Measurements from ENCODE around the gene VEPH1. TPM values are rescaled to one million over a fixed set of nuclear protein-coding genes. Genes with fewer than 3 reads are reported as not detected.

The VEPH1 gene
- total and polyA plus RNA-seq, 5 donors from 2014 or later: 2.6 TPM; not detected in 4

DNA sequence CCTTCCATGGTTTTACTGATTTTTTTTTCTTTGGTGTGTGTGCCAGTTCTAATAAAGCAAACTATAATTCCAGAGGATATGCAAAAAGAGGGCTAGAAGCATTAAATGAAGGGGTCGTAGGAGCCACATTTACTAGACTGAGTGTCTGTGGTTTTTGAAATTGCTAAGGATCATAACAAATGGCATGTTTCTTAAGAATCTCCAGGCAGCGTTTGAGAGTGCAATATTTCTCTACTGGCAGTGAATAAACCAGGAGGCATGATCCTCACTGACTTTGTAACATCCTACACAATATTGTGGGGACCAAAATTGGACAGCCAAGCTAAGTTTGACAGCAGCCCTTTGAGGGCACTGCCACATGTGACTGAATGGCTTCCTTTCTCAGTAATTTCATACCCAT lies 227.4 kb downstream of the VEPH1 start:
- Mint-ChIP-seq H3K36me3 (no peaks in the 10 kb centered on the region), H3K9me3 (no peaks in the 10 kb centered on the region), H3K27ac (no peak overlapping the region), H3K4me1 (no peaks in the 10 kb centered on the region), H3K4me3 (no peak overlapping the region), H3K27me3 (peaks cover 6% of the 10 kb centered on the region)
- Histone ChIP-seq H3K27me3 (ENCODE audit: control insufficient read depth, insufficient read depth, low read length) (no peaks in the 10 kb centered on the region), H3K4me3 (ENCODE audit: low read depth, low read length) (no peak overlapping the region), H3K9me3 (ENCODE audit: control insufficient read depth in 2 of 2, low read length in 2 of 2) (no peaks in the 10 kb centered on the region), H3K27ac (ENCODE audit: insufficient read depth, low read length, poor library complexity, severe bottlenecking) (no peak overlapping the region), H3K4me1 (ENCODE audit: control insufficient read depth, insufficient read depth, low read length, poor library complexity, severe bottlenecking) (no peaks in the 10 kb centered on the region), H3K36me3 (ENCODE audit: control insufficient read depth, insufficient read depth, low read length) (no peaks in the 10 kb centered on the region)
- no peak for ATAC-seq (ENCODE audit: low read depth in 2 of 2)
- DNase-seq: no peak

- H3K36me3 Mint-ChIP-seq: no peaks in the 10 kb centered on the region
- Histone ChIP-seq H3K4me3 (ENCODE audit: low read depth, low read length) (no peak overlapping the region), H3K27me3 (ENCODE audit: control insufficient read depth, insufficient read depth, low read length) (no peaks in the 10 kb centered on the region), H3K9me3 (ENCODE audit: control insufficient read depth in 2 of 2, low read length in 2 of 2) (no peaks in the 10 kb centered on the region), H3K4me1 (ENCODE audit: control insufficient read depth, insufficient read depth, low read length, poor library complexity, severe bottlenecking) (no peaks in the 10 kb centered on the region), H3K36me3 (ENCODE audit: control insufficient read depth, insufficient read depth, low read length) (no peaks in the 10 kb centered on the region), H3K27ac (ENCODE audit: insufficient read depth, low read length, poor library complexity, severe bottlenecking) (no peak overlapping the region)
- H3K4me3 Mint-ChIP-seq: no peak overlapping the region
- H3K27me3 Mint-ChIP-seq: peaks cover 9% of the 10 kb centered on the region
- DNase-seq (no peak), ATAC-seq (ENCODE audit: low read depth in 2 of 2) (no peak)
- H3K27ac Mint-ChIP-seq: no peak overlapping the region
- no peaks in the 10 kb centered on the region for H3K9me3 Mint-ChIP-seq
- H3K4me1 Mint-ChIP-seq: no peaks in the 10 kb centered on the region
Measured at GRCh38 chr3:157274644-157275137, 228.5 kb downstream of the VEPH1 start.

DNA sequence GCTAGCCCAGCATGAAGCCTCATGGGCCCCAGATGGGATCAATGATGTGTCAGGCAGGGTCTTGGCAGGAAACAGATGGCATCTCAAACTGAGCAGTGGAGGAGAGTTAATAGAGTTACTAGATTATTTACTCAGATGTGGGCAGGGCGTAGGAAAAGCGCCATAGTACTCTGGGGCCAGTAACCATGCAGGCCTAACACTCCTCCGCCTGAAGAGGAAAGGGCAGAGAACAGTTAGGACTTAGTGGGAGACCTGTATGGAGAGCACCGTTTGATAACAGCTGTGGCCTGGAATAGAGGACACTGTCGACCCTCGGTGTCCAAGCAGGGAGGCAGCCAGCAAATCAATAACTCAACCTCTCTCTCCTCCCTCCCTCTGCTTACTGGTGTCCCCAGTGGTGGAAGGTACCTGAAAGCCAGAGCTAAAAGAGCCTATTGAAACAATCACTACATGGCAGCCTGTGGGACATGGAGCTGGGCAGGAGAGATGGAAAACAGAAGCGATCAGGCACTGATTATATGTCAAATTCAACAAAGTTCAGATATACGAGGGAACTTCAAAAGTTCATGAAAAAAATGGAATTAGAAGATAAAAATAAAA lies 231.8 kb downstream of the VEPH1 start:
- DNase-seq (no peak), ATAC-seq (ENCODE audit: low read depth in 2 of 2) (no peak)
- no peaks in the 10 kb centered on the region for H3K36me3 Mint-ChIP-seq
- H3K27me3 Mint-ChIP-seq: peaks cover 9% of the 10 kb centered on the region
- no peaks in the 10 kb centered on the region for H3K27me3 ChIP-seq (ENCODE audit: control insufficient read depth, insufficient read depth, low read length)
- peaks cover 0 to 2% (median 0%) of the 10 kb centered on the region in 7 donors for H3K9me3 Mint-ChIP-seq
- no peak overlapping the region for H3K4me3 ChIP-seq (ENCODE audit: low read depth, low read length)
- no peaks in the 10 kb centered on the region for H3K36me3 ChIP-seq (ENCODE audit: control insufficient read depth, insufficient read depth, low read length)
- no peak overlapping the region for H3K4me3 Mint-ChIP-seq
- H3K27ac ChIP-seq (ENCODE audit: insufficient read depth, low read length, poor library complexity, severe bottlenecking): no peak overlapping the region
- H3K4me1 ChIP-seq (ENCODE audit: control insufficient read depth, insufficient read depth, low read length, poor library complexity, severe bottlenecking): no peaks in the 10 kb centered on the region
- H3K4me1 Mint-ChIP-seq: no peaks in the 10 kb centered on the region
- no peaks in the 10 kb centered on the region for H3K9me3 ChIP-seq (ENCODE audit: control insufficient read depth in 2 of 2, low read length in 2 of 2)
- H3K27ac Mint-ChIP-seq: no peak overlapping the region

DNA sequence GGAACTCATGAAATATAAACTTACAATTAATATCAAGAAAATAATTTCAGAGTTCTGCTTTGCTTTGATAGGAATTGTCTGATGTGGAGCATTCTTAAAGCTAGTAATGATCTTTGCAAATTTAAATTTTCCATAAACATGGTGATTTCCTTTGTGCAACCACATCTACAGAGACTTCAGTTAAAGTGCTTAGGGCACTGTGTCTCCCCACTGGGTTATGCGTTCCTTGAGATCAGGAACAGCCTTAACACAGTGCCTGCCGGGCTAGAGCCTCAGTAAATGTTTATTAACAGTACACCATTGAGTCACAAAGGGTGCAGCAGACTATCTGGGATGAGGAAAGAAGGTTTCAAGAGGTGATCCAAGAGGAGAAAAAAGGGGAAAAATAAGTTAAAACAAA lies 235.2 kb downstream of the VEPH1 start:
- Histone ChIP-seq H3K36me3 (ENCODE audit: control insufficient read depth, insufficient read depth, low read length) (no peaks in the 10 kb centered on the region), H3K27me3 (ENCODE audit: control insufficient read depth, insufficient read depth, low read length) (peaks cover 3% of the 10 kb centered on the region), H3K4me3 (ENCODE audit: low read depth, low read length) (no peak overlapping the region), H3K27ac (ENCODE audit: insufficient read depth, low read length, poor library complexity, severe bottlenecking) (no peak overlapping the region), H3K4me1 (ENCODE audit: control insufficient read depth, insufficient read depth, low read length, poor library complexity, severe bottlenecking) (no peaks in the 10 kb centered on the region), H3K9me3 (ENCODE audit: control insufficient read depth in 2 of 2, low read length in 2 of 2) (no peaks in the 10 kb centered on the region)
- ATAC-seq (ENCODE audit: low read depth in 2 of 2): no peak
- peaks cover 9% of the 10 kb centered on the region for H3K27me3 Mint-ChIP-seq
- no peak for DNase-seq
- H3K9me3 Mint-ChIP-seq: peaks cover 0 to 2% (median 0%) of the 10 kb centered on the region in 7 donors
- H3K4me3 Mint-ChIP-seq: no peak overlapping the region
- H3K36me3 Mint-ChIP-seq: no peaks in the 10 kb centered on the region
- no peak overlapping the region for H3K27ac Mint-ChIP-seq
- H3K4me1 Mint-ChIP-seq: no peaks in the 10 kb centered on the region

DNA sequence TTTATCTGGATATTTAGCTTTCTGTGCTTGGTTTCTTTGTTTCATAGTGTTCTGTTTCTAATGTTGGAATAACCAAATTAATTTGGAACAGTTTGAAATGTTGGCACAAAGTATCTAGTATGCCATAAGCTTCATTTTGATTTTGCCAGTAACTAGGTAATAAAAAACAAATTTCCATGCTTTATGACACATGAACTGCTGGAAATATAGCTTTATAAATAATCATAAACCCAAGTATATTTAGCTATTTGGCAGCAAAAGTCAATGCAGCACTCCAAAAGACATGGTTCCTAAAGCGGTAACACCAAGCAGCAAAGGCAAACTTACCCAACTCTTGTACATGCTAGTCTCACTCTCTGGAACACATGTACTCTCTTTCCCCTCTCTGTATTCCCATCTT lies 237.3 kb downstream of the VEPH1 start:
- peaks cover 4% of the 10 kb centered on the region for H3K27me3 Mint-ChIP-seq
- Histone ChIP-seq H3K27ac (ENCODE audit: insufficient read depth, low read length, poor library complexity, severe bottlenecking) (no peak overlapping the region), H3K9me3 (ENCODE audit: control insufficient read depth in 2 of 2, low read length in 2 of 2) (no peaks in the 10 kb centered on the region), H3K36me3 (ENCODE audit: control insufficient read depth, insufficient read depth, low read length) (no peaks in the 10 kb centered on the region), H3K27me3 (ENCODE audit: control insufficient read depth, insufficient read depth, low read length) (peaks cover 4% of the 10 kb centered on the region), H3K4me3 (ENCODE audit: low read depth, low read length) (no peak overlapping the region), H3K4me1 (ENCODE audit: control insufficient read depth, insufficient read depth, low read length, poor library complexity, severe bottlenecking) (no peaks in the 10 kb centered on the region)
- peaks cover 0 to 2% (median 0%) of the 10 kb centered on the region in 7 donors for H3K9me3 Mint-ChIP-seq
- no peaks in the 10 kb centered on the region for H3K4me1 Mint-ChIP-seq
- no peak overlapping the region for H3K4me3 Mint-ChIP-seq
- no peak for ATAC-seq (ENCODE audit: low read depth in 2 of 2)
- H3K36me3 Mint-ChIP-seq: no peaks in the 10 kb centered on the region
- no peak overlapping the region for H3K27ac Mint-ChIP-seq
- DNase-seq: no peak

DNA sequence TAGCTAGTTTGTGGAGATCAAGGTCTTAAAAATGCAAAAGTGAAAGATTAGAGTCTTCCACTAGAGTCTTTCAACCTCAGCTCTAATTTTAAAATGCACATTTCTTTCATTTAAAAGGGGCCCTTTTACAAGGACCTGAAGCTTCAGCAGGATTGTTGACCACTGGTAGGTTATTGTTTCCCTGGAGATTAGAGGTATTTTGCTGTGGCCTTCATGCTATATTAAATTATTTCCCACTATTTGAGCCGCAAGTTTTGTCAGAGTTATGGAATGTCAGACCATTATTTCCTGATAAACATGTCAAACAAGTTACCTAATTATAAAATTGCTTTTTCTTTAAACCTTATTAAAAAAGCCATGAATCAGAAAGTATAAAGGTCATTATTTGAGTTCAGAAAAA lies 240.2 kb downstream of the VEPH1 start:
- Mint-ChIP-seq H3K27ac (no peak overlapping the region), H3K27me3 (no peaks in the 10 kb centered on the region), H3K9me3 (peaks cover 0 to under 1% (median 0%) of the 10 kb centered on the region in 7 donors), H3K36me3 (peaks cover under 1% of the 10 kb centered on the region), H3K4me3 (no peak overlapping the region), H3K4me1 (no peaks in the 10 kb centered on the region)
- Histone ChIP-seq H3K27me3 (ENCODE audit: control insufficient read depth, insufficient read depth, low read length) (peaks cover 5% of the 10 kb centered on the region), H3K4me1 (ENCODE audit: control insufficient read depth, insufficient read depth, low read length, poor library complexity, severe bottlenecking) (no peaks in the 10 kb centered on the region), H3K9me3 (ENCODE audit: control insufficient read depth in 2 of 2, low read length in 2 of 2) (no peaks in the 10 kb centered on the region), H3K27ac (ENCODE audit: insufficient read depth, low read length, poor library complexity, severe bottlenecking) (no peak overlapping the region), H3K4me3 (ENCODE audit: low read depth, low read length) (no peak overlapping the region), H3K36me3 (ENCODE audit: control insufficient read depth, insufficient read depth, low read length) (no peaks in the 10 kb centered on the region)
- DNase-seq: no peak
- ATAC-seq (ENCODE audit: low read depth in 2 of 2): no peak

DNA sequence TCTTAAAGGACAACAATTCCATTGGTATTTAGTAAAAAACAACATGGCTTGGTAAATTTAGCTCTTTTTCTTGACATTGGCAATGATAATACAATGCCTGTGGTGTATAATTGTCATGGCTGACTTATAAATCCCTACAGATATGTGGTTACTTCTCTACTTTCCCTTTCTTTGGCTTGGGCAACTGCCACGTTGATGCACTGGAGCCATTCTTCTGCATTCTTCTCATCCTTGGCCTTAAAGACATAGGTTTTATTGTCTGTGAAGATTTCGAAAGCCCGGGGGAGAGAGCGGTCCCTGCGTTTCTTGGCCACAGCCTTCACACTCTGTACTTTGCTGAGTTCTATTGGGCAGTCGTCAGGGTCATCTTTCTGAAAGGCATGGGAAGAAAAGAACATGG lies 242.2 kb downstream of the VEPH1 start:
- Histone ChIP-seq H3K9me3 (ENCODE audit: control insufficient read depth in 2 of 2, low read length in 2 of 2) (no peaks in the 10 kb centered on the region), H3K27ac (ENCODE audit: insufficient read depth, low read length, poor library complexity, severe bottlenecking) (no peak overlapping the region), H3K27me3 (ENCODE audit: control insufficient read depth, insufficient read depth, low read length) (peaks cover 5% of the 10 kb centered on the region), H3K4me3 (ENCODE audit: low read depth, low read length) (no peak overlapping the region), H3K4me1 (ENCODE audit: control insufficient read depth, insufficient read depth, low read length, poor library complexity, severe bottlenecking) (no peaks in the 10 kb centered on the region), H3K36me3 (ENCODE audit: control insufficient read depth, insufficient read depth, low read length) (no peaks in the 10 kb centered on the region)
- Mint-ChIP-seq H3K36me3 (peaks cover 4% of the 10 kb centered on the region), H3K4me1 (no peaks in the 10 kb centered on the region), H3K27me3 (no peaks in the 10 kb centered on the region), H3K27ac (no peak overlapping the region), H3K4me3 (no peak overlapping the region), H3K9me3 (no peaks in the 10 kb centered on the region)
- DNase-seq: no peak
- ATAC-seq (ENCODE audit: low read depth in 2 of 2): no peak

- DNase-seq: no peak
- H3K4me1 Mint-ChIP-seq: peaks cover 0 to 3% (median 0%) of the 10 kb centered on the region in 4 donors
Measured at GRCh38 chr3:157259825-157260224, 243.4 kb downstream of the VEPH1 start.

More at GRCh38 chr3:157259825-157260224, 243.4 kb downstream of the VEPH1 start:
- peaks cover 0 to 2% (median 0%) of the 10 kb centered on the region in 7 donors for H3K9me3 Mint-ChIP-seq
- Histone ChIP-seq H3K27ac (ENCODE audit: insufficient read depth, low read length, poor library complexity, severe bottlenecking) (no peak overlapping the region), H3K36me3 (ENCODE audit: control insufficient read depth, insufficient read depth, low read length) (no peaks in the 10 kb centered on the region), H3K27me3 (ENCODE audit: control insufficient read depth, insufficient read depth, low read length) (peaks cover 5% of the 10 kb centered on the region), H3K4me1 (ENCODE audit: control insufficient read depth, insufficient read depth, low read length, poor library complexity, severe bottlenecking) (no peaks in the 10 kb centered on the region), H3K9me3 (ENCODE audit: control insufficient read depth in 2 of 2, low read length in 2 of 2) (no peaks in the 10 kb centered on the region), H3K4me3 (ENCODE audit: low read depth, low read length) (no peak overlapping the region)
- H3K27me3 Mint-ChIP-seq: no peaks in the 10 kb centered on the region
- no peak overlapping the region for H3K27ac Mint-ChIP-seq
- no peak for ATAC-seq (ENCODE audit: low read depth in 2 of 2)
- H3K36me3 Mint-ChIP-seq: peaks cover 4% of the 10 kb centered on the region
- no peak overlapping the region for H3K4me3 Mint-ChIP-seq
